Stimulated activated CD8-positive, alpha-beta memory T cell treated with anti-CD3 and anti-CD28 coated beads, Interleukin-15, amount 100 ng/mL, for 24 hours (primary cell): ENCODE results near the gene DISP3.

Experiments
- DNase-seq: peaks from one replicate; pipeline ENCODE4 v3.0.0-alpha.2; 2020; ENCODE audit warnings: low read depth

Gene DISP3

GRCh38 chr1:11515368-11516300 is 36.7 kb downstream of the DISP3 start:
- DNase-seq, result no peak

GRCh38 chr1:11516961-11517635 is 38.1 kb downstream of the DISP3 start:
- no peak for DNase-seq

- DNase-seq, result no peak
Measured at GRCh38 chr1:11518016-11518701, 39.2 kb downstream of the DISP3 start.

- no peak for DNase-seq
Measured at GRCh38 chr1:11518791-11519628, 40.1 kb downstream of the DISP3 start.

GRCh38 chr1:11519629-11520031 is 40.7 kb downstream of the DISP3 start:
- no peak for DNase-seq

- no peak for DNase-seq
Measured at GRCh38 chr1:11520531-11521233, 41.7 kb downstream of the DISP3 start.

- no peak for DNase-seq
Measured at GRCh38 chr1:11521582-11522399, 42.8 kb downstream of the DISP3 start.

- DNase-seq, result no peak
Measured at GRCh38 chr1:11522400-11523235, 43.7 kb downstream of the DISP3 start.

GRCh38 chr1:11523261-11523660 is 44.3 kb downstream of the DISP3 start:
- no peak for DNase-seq

- DNase-seq, result no peak
Measured at GRCh38 chr1:11523746-11524464, 45.0 kb downstream of the DISP3 start.

- no peak for DNase-seq
Measured at GRCh38 chr1:11524465-11525150, 45.7 kb downstream of the DISP3 start.

GRCh38 chr1:11525151-11525505 is 46.2 kb downstream of the DISP3 start:
- no peak for DNase-seq

- no peak for DNase-seq
Measured at GRCh38 chr1:11525516-11525915, 46.6 kb downstream of the DISP3 start.

- no peak for DNase-seq
Measured at GRCh38 chr1:11526071-11526895, 47.3 kb downstream of the DISP3 start.

GRCh38 chr1:11527541-11528452 is 48.8 kb downstream of the DISP3 start:
- no peak for DNase-seq

- DNase-seq, result no peak
Measured at GRCh38 chr1:11528611-11529261, 49.8 kb downstream of the DISP3 start.
